ENCODE measurements around the gene CLINT1. TPM values are rescaled to one million over a fixed set of nuclear protein-coding genes. Genes with fewer than 3 reads are reported as not detected.
A peak's percentile ranks its signal among the peaks of the same experiment; 100 is the strongest.

Gene CLINT1
- total and polyA plus RNA-seq, 2 of the 13 experiments (the other 11 are each of a cell fraction or from before 2014, with no cell fraction given) = 64.0 to 104 TPM

DNA sequence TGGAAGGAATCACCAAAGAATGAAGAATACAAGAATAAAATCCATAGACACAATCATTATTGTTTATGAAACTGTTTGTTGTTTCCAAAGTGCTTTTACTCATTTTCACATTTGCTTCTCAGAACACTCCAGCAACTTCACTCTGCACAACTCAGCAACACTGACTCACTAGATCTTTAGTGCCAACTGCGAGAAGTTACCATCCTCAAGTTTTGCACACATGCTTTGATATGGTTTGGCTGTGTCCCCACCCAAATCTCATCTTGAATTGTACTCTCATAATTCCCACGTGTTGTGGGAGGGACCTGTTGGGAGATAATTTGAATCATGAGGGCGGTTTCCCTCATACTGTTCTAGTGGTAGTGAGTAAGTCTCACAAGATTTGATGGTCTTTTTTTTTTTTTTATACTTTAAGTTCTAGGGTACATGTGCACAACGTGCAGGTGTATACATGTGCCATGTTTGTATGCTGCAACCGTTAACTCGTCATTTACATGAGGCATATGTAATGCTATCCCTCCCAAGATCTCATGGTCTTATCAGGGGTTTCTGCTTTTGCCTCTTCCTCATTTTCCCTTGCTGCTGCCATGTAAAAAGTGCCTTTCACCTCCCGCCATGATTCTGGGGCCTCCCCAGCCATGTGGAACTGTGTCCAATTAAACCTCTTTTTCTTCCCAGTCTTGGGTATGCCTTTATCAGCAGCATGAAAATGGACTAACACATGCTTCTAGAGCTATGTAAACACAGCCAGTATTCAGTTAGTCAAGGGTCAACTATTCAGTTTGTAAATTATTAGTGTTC, 36.9 kb downstream of the CLINT1 start (continued):
- no peak for TF ChIP-seq ZNF75D (CRISPR knock-in tag; IDR thresholded peaks at IDR 0.05; ENCODE audit: borderline replicate concordance)
- TF ChIP-seq ZNF558 (CRISPR knock-in tag; IDR thresholded peaks at IDR 0.05; ENCODE audit: borderline replicate concordance) = no peak
- TF ChIP-seq, protein P1, sequence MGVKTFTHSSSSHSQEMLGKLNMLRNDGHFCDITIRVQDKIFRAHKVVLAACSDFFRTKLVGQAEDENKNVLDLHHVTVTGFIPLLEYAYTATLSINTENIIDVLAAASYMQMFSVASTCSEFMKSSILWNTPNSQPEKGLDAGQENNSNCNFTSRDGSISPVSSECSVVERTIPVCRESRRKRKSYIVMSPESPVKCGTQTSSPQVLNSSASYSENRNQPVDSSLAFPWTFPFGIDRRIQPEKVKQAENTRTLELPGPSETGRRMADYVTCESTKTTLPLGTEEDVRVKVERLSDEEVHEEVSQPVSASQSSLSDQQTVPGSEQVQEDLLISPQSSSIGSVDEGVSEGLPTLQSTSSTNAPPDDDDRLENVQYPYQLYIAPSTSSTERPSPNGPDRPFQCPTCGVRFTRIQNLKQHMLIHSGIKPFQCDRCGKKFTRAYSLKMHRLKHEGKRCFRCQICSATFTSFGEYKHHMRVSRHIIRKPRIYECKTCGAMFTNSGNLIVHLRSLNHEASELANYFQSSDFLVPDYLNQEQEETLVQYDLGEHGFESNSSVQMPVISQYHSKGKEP (CRISPR knock-in tag; IDR thresholded peaks at IDR 0.05) = no peak
- no peak for TF ChIP-seq U2AF1 (optimal IDR thresholded peaks at IDR 0.05; ENCODE audit: low read depth, low read length)
- no peak for TF ChIP-seq POGZ (CRISPR knock-in tag; IDR thresholded peaks at IDR 0.05)
- TF ChIP-seq MEIS2 (CRISPR knock-in tag; IDR thresholded peaks at IDR 0.05) = no peak
- TF ChIP-seq KLF15 (CRISPR knock-in tag; IDR thresholded peaks at IDR 0.05; ENCODE audit: borderline replicate concordance) = no peak
- TF ChIP-seq SATB2 (CRISPR knock-in tag; IDR thresholded peaks at IDR 0.05) = no peak
- no peak for TF ChIP-seq ZSCAN29 (CRISPR knock-in tag; conservative IDR thresholded peaks at IDR 0.05)
- TF ChIP-seq ZNF780A (CRISPR knock-in tag; IDR thresholded peaks at IDR 0.05) = no peak
- TF ChIP-seq CHD4 (IDR thresholded peaks at IDR 0.05; ENCODE audit: borderline replicate concordance, low read length) = no peak
- TF ChIP-seq MLLT10 (CRISPR knock-in tag; IDR thresholded peaks at IDR 0.05) = no peak
- no peak for TF ChIP-seq GZF1 (CRISPR knock-in tag; IDR thresholded peaks at IDR 0.05)
- TF ChIP-seq SOX13 (IDR thresholded peaks at IDR 0.05) = no peak
- TF ChIP-seq SOX13 (CRISPR knock-in tag; conservative IDR thresholded peaks at IDR 0.05 in 1 of 2, IDR thresholded peaks at IDR 0.05 in 1 of 2) = 0 out of 4 replicates have a peak, but pooled peaks of 1 of the 2 experiments have one; percentile 13
- no peak for TF ChIP-seq ZNF354B (CRISPR knock-in tag; IDR thresholded peaks at IDR 0.05)
- TF ChIP-seq MIXL1 (CRISPR knock-in tag; IDR thresholded peaks at IDR 0.05) = 0 out of 2 replicates have a peak, but pooled peaks have one; percentile 32
- no peak for TF ChIP-seq EZH2 (conservative IDR thresholded peaks at IDR 0.05; ENCODE audit: low read depth, low read length)
- TF ChIP-seq SMAD1 (CRISPR knock-in tag; IDR thresholded peaks at IDR 0.05; ENCODE audit: borderline replicate concordance, low read depth) = no peak
- TF ChIP-seq ZNF713 (CRISPR knock-in tag; IDR thresholded peaks at IDR 0.05) = no peak
- TF ChIP-seq TBL1XR1 (IDR thresholded peaks at IDR 0.05; ENCODE audit: borderline replicate concordance, low read length, partially characterized antibody) = no peak

All from HepG2 (cell line).